ENCODE data around the gene SLC35D3.
"Not testable (repeated sequence)": the region's sequence is repeated elsewhere in the genome, so short reads cannot be mapped to it uniquely, and the experiment has no call there.

Gene SLC35D3, protein sequence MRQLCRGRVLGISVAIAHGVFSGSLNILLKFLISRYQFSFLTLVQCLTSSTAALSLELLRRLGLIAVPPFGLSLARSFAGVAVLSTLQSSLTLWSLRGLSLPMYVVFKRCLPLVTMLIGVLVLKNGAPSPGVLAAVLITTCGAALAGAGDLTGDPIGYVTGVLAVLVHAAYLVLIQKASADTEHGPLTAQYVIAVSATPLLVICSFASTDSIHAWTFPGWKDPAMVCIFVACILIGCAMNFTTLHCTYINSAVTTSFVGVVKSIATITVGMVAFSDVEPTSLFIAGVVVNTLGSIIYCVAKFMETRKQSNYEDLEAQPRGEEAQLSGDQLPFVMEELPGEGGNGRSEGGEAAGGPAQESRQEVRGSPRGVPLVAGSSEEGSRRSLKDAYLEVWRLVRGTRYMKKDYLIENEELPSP

DNA sequence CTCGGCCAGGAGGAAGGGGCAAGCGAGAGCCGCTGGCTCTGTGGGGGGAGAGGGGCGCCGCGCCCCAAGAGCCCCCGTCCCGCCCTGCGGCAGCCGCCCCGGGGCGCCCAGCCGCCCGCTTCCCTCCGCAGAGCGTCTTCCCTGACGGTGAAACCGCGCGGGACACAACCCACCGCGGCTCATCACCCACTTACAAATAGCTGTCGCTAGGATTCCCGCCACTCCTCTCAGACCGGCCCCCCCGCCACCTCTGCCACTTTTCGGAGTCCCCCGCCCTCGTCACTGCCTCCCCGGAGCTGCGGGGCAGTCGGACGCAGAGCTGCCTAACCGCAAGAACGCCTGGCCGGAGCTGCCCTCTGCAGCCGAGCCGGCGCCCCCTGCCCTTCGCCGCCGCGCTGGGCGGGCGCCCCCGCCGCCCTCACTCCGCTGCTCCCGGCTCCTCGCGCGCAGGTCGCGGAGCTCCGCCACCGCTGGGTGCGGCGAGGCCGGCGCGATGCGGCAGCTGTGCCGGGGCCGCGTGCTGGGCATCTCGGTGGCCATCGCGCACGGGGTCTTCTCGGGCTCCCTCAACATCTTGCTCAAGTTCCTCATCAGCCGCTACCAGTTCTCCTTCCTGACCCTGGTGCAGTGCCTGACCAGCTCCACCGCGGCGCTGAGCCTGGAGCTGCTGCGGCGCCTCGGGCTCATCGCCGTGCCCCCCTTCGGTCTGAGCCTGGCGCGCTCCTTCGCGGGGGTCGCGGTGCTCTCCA, at the start of gene SLC35D3:
Gene SLC35D3, plus strand, starts transcription at position 366 of the 749 bp plus-strand sequence. Its CDS starts 128 bp downstream, at position 494.
- DNase-seq, result no peak

DNA sequence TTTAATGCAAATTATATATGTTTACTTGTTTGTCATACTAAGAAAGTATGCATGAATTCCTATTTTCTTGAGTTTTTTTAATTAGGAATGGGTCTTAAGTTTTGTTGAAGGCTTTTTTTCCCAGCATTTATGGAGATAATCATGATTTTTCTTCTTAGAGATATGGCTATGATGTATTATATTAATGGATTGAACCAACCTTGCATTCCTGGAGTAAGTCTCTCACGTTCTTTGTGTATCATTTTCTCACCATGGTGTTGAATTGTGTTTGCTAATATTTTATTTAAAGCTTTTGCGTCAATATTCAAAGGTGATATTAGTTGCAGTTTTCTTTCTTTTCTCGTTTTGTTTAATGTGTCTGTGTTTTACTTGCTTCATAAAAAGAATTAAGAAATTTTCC, 48.4 kb upstream of the SLC35D3 start:
- no peak for DNase-seq

DNA sequence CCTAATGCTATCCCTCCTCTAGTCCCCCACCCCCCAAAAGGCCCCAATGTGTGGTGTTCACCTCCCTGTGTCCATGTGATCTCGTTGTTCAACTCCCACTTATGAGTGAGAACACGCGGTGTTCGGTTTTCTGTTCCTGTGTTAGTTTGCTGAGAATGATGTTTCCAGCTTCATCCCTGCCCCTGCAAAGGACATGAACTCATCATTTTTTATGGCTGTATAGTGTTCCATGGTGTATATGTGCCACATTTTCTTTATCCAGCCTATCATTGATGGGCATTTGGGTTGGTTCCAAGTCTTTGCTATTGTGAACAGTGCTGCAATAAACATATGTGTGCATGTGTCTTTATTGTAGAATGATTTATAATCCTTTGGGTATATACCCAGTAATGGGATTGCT, 45.6 kb upstream of the SLC35D3 start:
- not testable (repeated sequence) for DNase-seq

DNA sequence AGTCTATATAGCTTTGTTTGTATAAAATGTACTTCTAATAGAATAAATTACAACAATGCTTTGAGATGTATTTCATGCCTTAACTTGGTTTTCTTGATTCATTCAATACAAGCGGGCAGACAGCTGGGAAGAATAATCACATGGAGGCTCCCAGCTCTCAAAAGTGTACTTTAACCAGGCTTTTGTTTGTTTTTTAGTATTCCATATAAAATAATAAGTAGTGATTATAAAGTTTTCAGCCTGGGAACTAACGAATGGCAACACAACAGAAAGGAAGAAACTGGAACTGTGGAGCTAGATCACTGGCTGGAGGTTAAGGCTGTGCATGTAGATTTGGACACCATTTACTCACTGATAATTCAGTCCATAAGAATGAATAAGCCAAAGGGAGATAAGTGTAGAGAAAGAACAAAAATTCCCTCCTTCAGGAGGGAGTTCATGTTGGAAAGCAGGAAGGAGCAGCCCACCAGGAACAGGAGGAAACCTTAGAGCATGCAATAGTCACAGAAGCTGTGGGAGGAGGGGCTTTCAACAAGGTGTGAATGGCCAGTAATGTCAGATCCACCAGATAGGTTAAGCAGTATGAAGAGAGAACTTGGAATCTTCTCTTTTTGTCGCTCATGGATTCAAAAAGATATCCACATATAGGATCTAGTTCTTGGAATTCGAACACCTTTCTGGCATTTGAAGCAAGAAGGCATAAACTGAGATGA, 41.2 kb upstream of the SLC35D3 start:
- DNase-seq, result no peak

DNA sequence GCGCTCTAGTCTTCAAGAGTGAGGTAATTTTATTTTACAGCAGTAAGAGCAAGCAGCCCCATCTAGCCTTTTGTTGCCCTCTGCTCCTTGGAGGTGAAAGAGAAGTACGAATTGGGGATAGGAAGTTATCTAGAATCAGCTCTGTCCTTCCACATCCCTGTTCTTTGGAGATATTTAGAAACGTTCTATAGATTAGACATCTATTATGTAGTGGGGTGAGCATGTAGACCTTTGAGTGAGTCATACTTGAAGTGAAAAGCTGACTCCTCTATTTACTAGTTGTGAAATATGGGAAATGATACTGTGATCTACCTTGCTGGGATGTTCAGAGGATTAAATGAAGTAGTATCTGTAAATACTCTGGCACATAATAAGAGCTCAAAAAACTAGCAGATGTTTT, 36.0 kb upstream of the SLC35D3 start:
- DNase-seq, result no peak

DNA sequence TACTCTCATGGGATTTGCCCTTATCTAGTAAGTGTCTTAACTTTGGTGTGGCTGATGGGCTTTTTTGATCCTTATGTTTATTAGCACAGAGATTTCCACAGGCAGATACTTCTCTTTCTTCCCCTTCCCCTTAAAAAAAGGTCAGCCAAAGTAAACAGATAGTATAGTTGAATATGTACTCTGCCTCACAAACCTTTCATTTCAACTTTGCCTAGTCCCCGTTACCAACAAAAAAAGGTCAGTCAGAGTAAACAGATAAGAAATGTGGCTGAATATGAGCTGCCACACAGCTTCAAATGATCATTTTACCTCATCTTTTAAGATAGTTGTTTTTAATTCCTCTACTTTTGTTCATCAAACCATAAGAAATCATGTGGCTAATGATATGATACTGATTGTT, 34.1 kb upstream of the SLC35D3 start:
- DNase-seq, result no peak

DNA sequence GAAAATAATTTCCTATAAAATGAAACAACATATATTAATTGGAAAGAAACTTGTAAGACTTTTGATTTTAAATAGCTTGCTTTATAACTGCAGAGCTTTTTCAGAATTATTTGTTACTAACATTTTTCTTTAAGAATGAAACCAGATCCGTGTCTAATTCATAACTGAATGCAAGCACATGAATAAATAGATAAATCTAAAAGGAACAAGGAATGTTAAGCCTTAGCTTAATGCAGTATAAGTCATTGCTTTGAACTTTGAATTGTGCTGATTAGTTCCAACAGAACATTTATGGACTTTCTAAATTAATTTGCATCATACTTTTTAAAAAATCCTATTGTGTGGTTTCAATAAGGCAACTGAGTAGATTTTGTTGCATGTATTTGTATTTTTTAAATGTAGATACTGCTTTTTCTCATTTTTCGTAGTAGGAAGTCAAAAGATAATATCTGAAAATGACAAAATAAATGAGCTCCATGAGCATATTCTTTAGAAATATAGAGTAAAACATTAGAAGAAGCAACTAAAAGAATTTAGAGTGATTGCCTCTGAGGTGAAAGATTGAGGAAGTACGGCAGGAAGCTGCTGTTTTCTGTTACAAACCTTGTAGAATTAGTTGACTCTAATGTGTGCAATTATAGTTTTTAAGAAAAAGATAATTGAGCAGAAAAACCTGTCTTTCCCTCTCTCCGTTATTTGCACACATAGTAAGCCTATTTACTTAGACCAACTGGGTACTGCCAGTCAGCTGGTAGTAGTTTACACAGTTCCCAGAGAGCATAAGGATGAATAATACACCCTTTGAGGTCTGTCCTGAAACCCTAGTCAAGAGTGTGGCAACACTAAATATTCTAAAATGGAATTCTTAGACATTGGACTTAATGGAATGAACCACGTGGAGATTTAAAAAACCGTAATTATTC, 32.6 kb upstream of the SLC35D3 start:
- DNase-seq, result no peak

DNA sequence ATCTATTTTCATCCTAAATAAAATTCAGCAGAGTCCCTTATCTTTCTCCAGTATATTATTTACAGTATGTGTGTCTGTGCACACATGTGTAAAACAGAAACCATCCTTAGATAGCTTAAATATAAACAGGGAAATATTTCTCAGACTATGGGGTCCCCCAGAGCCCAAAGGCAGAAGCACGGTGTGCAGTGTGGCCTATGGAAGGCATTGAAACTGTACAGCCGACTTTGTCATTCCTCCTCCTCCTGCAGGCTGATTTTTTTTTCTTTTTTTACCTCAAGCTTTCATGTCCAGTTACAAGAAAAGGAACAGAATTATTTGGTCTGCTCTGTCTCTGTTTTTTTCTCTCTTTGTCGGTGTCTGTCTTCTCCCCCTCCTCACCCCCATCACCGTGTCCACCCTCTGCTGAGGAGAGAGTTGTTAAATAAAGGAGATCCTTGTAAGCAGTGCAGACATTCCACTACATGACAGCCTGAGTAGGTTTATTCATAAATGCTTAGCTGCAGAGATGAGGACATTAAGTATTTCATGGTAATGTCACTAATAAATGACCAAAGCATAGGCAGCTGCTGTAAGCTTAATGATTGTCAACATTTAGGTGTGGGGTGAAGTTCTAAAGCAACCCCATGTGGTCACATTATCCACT, 31.8 kb upstream of the SLC35D3 start:
- no peak for DNase-seq

DNA sequence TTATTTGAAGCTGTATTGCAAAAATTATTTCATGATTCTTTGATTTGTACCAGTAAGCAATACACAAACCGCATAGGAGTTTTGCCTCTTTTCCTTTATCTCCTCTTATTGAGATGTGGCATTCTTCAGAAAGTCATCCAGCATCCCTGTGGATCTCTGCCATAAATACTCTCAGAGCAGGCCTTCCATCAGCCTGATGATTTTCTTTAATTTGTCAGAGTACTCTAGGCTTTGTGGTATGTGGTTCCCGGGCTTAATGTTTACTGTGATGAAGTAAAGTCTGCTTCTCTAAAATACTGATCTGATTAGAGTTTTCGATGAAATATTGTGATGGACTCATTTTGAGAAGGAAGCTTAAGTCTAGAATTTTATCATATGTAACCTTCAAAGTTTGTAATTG, 31.1 kb upstream of the SLC35D3 start:
- DNase-seq, result no peak

DNA sequence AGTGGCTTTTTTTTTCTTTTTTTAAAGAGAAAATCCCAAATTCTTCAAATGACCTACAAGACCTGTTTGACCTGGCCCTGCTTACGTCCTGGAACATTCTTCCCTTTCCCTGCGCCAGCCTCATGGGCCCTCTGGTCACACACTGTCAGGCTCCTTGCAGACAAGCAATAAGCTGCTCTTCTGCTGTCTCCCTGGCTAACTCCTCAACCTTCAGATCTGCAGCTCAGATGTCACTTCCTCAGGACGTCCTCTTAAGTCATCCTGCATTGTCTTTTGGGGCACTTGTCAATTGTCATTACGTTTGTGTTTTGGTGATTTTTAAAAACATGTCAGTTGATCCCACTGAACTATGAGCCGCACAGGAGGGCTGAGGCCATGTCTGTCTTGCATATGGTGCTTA, 28.9 kb upstream of the SLC35D3 start:
- no peak for DNase-seq

DNA sequence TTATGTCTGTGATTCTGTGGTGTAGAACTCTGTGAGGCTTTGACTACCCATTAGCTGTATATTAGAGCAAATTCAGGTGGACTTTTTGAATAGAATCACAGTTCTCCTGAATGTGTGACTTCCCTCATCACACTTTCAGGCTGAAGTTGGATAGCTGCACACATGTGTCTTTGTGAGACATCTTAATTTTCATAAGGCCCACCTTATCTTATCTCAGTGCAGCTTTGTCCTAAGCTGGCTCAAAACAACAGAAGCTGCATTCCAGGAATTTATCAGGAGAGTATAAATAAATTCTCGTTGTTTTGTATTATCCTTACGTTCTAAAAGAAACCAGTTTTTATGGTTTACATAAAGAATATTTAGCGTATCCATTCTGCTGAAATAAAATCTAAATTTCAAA, 26.2 kb upstream of the SLC35D3 start:
- DNase-seq, result no peak

DNA sequence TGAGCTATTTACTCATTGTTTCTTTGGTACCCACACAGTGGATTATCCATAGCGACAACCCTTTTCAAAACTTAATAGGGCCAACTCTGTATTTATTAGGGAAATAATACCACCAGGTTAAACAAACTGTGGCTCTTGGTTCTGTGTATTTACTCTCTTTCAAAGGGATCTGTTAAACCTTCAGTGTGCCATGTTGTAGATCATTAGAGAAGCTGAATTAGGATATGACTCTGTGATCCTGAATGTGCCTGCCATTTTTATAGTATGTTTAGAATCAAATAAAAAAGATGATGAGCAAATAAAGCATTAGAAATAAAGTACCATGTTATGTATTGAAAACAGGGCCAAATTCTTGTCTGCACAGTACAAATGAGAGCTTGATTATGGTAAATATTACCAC, 25.0 kb upstream of the SLC35D3 start:
- DNase-seq, result no peak

DNA sequence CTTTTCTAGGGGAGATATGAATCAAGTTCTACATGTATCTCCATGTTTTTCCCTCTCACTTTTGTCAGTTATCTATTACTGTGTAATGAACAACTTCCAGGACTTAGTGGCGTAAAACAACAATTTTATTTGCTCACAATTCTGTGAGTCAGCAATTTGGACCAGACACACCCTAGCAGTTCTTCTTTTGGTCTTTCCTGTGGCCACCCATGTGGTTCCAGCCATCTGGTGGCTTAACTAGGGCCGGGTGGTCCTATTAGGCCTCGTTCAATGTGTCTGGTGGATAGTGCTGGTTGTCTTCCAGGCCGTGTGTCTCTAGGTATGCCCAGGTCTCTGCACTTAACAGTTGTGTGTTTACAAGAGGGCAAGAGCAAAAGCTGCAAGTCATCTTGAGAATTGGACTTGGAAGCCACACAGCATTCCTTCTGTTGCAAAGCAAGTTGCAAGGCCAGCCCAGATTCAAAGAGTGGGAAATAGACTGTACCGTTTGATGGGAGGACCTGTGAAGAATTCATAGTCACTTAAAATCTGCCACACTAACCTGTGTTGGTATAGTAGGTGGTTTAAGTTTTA, 20.8 kb upstream of the SLC35D3 start:
- DNase-seq, result no peak

DNA sequence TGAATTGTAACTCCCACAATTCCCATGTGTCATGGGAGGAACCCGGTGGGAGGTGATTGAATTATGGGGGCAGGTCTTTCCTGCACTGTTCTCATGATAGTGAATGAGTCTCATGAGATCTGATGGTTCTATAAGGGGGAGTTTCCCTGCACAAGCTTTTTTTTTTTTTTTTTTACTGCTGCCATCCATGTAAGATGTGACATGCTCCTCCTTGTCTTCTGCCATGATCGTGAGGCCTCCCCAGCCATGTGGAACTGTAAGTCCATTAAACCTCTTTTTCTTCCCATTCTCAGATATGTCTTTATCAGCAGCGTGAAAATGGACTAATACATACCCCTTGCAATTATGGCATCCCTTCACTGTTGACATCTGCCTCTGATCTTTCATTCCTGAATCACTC, 17.6 kb upstream of the SLC35D3 start:
- not testable (repeated sequence) for DNase-seq

DNA sequence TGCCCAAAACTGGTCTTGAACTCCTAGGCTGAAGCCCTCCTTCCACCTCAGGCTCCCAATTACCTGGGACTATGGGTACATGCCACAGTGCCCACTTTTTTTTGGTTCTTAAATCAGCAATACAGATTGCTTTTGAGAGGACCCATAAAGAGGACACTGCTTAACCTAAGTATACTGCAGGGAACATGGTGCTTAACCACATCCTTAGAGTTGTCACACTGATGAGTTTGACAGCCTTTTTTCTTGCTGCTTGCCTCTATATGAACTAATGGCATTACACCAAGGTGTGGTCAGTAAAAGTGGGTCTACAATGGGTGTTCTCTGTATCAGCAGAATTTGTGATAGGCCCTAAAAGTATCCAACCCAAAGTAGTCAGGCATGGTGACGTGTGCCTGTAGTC, 7.2 kb upstream of the SLC35D3 start:
- DNase-seq, result no peak

DNA sequence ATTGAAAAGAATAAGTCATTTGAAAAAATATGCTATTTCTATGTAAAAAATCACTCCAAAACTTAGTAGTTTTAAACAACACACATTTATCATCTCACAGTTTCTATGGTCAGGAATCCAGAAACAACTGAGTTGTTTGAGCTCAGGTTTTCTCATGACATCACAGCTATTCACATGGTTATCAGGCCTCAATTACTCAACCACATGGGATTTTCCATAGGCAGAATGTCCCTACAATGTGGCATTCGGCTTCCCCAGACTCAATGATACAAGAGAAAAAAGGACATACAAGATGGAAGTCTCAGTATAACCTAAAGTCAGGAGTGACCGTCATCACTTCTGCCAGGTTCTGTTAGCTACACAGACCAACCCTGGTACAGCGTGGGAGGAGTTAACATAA, 3.4 kb upstream of the SLC35D3 start:
- DNase-seq, result no peak

DNA sequence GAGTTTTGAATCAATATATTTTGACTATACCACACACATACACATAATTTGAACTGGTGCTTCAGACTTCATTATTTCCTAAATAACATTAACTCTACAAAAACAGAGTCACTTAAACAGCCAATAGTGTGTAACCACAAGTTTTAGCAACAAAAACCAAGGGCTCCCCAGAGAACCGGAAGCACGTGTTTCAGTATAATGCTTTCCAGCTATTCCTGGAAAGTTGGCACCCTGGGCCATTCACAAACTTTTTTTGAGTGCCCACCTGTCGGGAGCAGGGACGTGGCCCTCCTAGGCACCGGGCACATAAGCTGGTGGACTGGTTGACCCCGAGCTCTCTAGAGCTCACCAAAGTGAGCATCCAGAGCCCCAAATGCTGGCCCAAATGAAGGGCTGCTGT, 1.9 kb upstream of the SLC35D3 start:
- DNase-seq, result no peak

DNA sequence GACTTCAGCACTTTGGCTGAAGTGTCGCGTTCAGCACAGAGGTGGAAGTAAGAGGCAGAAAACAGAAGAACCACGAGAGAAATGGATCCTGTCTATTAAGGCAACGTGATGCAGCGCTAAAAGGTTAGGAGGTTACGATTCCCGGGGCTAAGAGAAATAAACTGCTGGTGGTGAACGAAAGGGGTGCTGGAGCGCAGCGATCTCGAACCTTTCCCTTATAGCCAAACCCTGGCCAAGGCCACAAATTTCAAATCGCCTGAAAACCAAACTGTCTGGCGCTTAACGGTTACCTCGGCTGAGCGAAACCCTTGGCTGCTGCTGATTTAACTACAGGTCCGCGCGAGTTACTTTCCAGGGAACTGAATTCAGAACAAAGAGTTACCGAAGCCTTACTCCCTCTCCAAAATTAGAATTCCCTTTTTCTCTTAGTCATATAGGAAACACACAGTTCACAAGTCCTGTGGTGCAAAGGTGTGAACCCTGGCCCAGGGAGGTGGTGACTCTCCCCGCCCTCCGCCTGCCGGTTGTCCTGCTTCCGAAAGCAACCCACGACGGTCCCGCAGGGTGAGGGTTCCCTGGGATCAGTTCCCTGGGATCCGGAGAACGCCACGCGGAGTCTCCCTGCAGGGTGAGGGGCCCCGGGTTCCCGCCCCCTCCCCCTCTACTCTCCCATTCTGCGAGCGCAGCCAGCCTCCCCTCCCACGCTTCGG, 1.3 kb upstream of the SLC35D3 start:
- peak; percentile 12 for DNase-seq

DNA sequence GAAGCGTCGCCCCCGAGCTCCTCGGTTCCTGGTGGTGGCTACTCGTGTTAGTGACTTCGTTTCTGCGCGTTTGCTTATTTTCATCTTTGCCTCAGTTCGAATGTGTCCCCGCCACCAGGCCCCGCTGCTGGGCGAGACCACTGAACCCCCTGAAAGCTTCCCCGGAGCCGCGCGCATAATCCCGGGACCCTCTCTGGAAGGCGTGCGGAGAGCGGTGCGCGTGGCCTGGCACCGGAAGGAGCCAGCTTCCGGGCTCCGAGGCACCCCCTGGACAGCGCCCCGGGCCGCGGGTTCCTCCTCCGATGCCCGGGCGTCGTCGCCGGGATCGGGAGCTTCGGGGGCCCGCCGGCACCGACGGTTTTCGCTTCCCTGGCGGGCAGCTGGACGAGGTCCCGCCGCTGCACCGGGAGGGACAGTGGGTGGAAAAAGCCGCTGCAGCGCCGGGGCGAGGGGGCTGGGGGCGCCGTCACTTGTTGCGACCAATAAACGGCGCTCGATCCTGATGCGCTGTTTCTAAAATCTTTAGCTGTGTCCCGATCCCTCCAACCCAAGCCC, 643 bp upstream of the SLC35D3 start:
- DNase-seq, result no peak

DNA sequence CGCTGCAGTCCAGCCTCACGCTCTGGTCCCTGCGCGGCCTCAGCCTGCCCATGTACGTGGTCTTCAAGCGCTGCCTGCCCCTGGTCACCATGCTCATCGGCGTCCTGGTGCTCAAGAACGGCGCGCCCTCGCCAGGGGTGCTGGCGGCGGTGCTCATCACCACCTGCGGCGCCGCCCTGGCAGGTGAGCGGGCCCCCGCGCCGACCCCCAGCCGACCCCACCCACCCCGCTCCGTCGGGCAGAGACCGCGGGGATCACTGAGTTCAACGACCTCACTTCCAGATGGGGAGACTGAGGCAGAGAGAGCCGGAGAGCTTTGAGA, 545 bp downstream of the SLC35D3 start:
- no peak for DNase-seq
